HFFc6 (cell line): ENCODE results near the gene FKBP1A. TPM values are rescaled to one million over a fixed set of nuclear protein-coding genes. Genes with fewer than 3 reads are reported as not detected.

ENCODE experiments used
- DNase-seq: peaks from one replicate; pipeline ENCODE4 v3.0.0-alpha.2; 2018
- H3K27ac Mint-ChIP-seq: 2 replicates; pipeline ENCODE4 v1.8.0; 2020; ENCODE audit warnings: mild to moderate bottlenecking, mixed read lengths
- H3K27me3 Mint-ChIP-seq: 2 replicates; pipeline ENCODE4 v1.8.0; 2021; ENCODE audit warnings: mild to moderate bottlenecking, moderate library complexity, mixed read lengths; ENCODE audit not compliant: insufficient read depth
- H3K36me3 Mint-ChIP-seq: 2 replicates; pipeline ENCODE4 v1.8.0; 2021; ENCODE audit warnings: low read depth, mixed read lengths
- H3K4me1 Mint-ChIP-seq: 2 replicates; pipeline ENCODE4 v1.8.0; 2020; ENCODE audit warnings: low read depth, mixed read lengths
- H3K4me3 Mint-ChIP-seq: 2 replicates; pipeline ENCODE4 v1.8.0; 2020; ENCODE audit warnings: mild to moderate bottlenecking, moderate library complexity, mixed read lengths
- H3K9me3 Mint-ChIP-seq: 2 replicates; pipeline ENCODE4 v1.8.0; 2020; ENCODE audit warnings: mild to moderate bottlenecking, mixed read lengths
- CTCF ChIP-seq: fragments of 200-600 bp; sonication (generic); IDR thresholded peaks from 2 replicates; pipeline ENCODE4 v1.5.0; 2021; ENCODE audit warnings: antibody characterized with exemption, mild to moderate bottlenecking
- total RNA-seq, 6 experiments: library from RNA; stranded (reverse); fragmentation: NEBNext Ultra II Directional; extraction: Animal tissue kit (Norgen Biotek cat#: 25700); gene quantifications; 2 replicates in 1 of 6; 3 replicates in 5 of 6; pipeline ENCODE4 v1.2.3, GENCODE V29; 2021

The FKBP1A gene
- total RNA-seq, 6 experiments from 2014 or later, result 437 to 543 (median 491) TPM

DNA sequence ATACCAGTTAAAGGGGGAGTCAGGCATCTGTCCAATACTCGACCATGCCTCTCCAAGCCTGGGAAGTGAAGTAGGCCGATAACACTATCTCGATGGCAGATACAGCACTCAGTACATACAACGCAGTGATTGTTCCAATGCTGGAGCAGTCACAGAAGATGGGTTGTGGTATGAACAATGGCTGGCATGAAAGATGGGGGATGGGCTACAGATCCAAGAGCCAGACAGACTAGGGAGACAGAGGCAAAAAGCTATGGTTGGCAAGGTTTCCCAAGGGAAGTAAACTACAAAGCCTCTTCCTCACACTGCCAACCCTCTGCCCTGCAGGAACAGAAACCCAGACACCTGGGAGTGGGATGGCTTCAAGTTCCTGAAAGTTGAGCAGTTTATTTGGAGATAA is 19.2 kb downstream of the FKBP1A start:
- H3K27me3 Mint-ChIP-seq, result no peaks in the 10 kb centered on the region; the same call in 1 of the 2 replicates

DNA sequence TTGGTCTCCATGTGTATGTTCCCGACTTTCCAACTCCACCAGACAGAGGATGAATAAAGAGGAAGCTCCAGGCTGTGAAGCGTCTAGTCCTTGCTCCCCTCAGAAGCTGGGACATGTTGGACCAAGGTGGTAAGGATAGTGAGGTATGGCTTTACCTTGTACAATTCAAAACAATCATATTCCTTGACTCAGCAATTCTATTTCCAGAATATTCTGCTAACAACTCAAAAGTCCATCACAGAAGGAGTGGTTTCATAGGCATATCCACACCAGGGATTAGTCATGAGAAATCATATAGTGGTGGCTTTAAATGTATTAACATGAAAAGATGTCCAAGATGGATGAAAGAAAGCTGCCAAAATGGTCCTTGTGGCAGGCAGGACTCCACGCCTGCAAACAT is 19.8 kb downstream of the FKBP1A start:
- no peak for DNase-seq
- Mint-ChIP-seq H3K27ac (peak overlapping the region; percentile 35; the same call in 1 of the 2 replicates), H3K4me1 (peaks cover 91% of the 10 kb centered on the region), H3K36me3 (peaks cover 28% of the 10 kb centered on the region), H3K4me3 (no peak overlapping the region), H3K27me3 (no peaks in the 10 kb centered on the region; the same call in 1 of the 2 replicates), H3K9me3 (no peaks in the 10 kb centered on the region)
- no peak for TF ChIP-seq CTCF

More for the DNA sequence above, 19.2 kb downstream of the FKBP1A start:
- peaks cover 91% of the 10 kb centered on the region for H3K4me1 Mint-ChIP-seq
- no peak for TF ChIP-seq CTCF
- H3K4me3 Mint-ChIP-seq, result no peak overlapping the region
- no peak for DNase-seq
- H3K36me3 Mint-ChIP-seq, result peaks cover 24% of the 10 kb centered on the region
- peak overlapping the region; percentile 10; the same call in 1 of the 2 replicates for H3K27ac Mint-ChIP-seq
- H3K9me3 Mint-ChIP-seq, result no peaks in the 10 kb centered on the region

DNA sequence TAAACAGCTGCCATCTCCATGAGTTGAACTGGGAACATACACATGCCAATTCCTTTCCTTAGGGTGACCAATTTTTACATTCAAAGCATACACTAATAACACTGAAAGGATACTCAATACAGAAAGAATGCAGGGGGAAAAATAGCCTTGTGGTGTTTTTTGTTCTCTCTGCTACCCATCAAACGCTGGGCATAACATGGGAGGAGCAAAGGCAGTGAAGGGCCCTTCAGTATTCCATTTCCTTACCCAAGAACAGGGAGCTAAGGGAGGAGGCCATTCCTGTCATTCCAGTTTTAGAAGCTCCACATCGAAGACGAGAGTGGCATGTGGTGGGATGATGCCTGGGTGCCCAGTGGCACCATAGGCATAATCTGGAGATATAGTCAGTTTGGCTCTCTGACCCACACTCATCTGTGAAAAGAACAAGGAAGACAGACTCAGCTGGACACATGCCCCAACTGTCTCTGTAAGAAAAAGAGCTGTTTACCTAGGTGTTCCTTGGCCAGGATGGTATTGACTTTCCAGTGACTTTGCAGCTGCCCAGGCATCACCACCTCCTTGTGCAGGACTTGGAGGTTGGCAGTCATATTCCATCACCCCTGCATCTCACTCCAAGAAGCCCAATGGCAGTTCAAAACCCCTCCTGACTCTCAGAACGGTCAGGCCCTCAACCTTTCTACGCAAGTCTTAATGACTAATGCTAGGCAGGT is 20.9 kb downstream of the FKBP1A start:
- Mint-ChIP-seq H3K27ac (0 out of 2 replicates have a peak overlapping the region, but pooled peaks have one; percentile 14), H3K4me1 (peaks cover 86% of the 10 kb centered on the region)

GRCh38 chr20:1371202-1371782 is 21.6 kb downstream of the FKBP1A start:
- no peak overlapping the region for H3K4me3 Mint-ChIP-seq
- H3K27me3 Mint-ChIP-seq, result peaks cover 3% of the 10 kb centered on the region
- no peaks in the 10 kb centered on the region for H3K9me3 Mint-ChIP-seq
- H3K36me3 Mint-ChIP-seq, result peaks cover 37% of the 10 kb centered on the region
- peak overlapping the region; percentile 69 for H3K27ac Mint-ChIP-seq
- TF ChIP-seq CTCF, result no peak
- peaks cover 85% of the 10 kb centered on the region for H3K4me1 Mint-ChIP-seq
- DNase-seq, result no peak

More for the DNA sequence above, 20.9 kb downstream of the FKBP1A start:
- DNase-seq, result no peak
- peaks cover 3% of the 10 kb centered on the region for H3K27me3 Mint-ChIP-seq
- peaks cover 33% of the 10 kb centered on the region for H3K36me3 Mint-ChIP-seq
- TF ChIP-seq CTCF, result no peak
- no peaks in the 10 kb centered on the region for H3K9me3 Mint-ChIP-seq
- no peak overlapping the region for H3K4me3 Mint-ChIP-seq

GRCh38 chr20:1370548-1371110 is 22.2 kb downstream of the FKBP1A start:
- DNase-seq, result no peak
- Mint-ChIP-seq H3K27me3 (peaks cover 5% of the 10 kb centered on the region), H3K36me3 (peaks cover 33% of the 10 kb centered on the region), H3K9me3 (no peaks in the 10 kb centered on the region), H3K4me1 (peaks cover 78% of the 10 kb centered on the region), H3K4me3 (no peak overlapping the region), H3K27ac (peak overlapping the region; percentile 69)
- no peak for TF ChIP-seq CTCF
